GM19455 (cell line): ENCODE data around the gene PLCG1.
"Not testable (repeated sequence)": the region's sequence is repeated elsewhere in the genome, so short reads cannot be mapped to it uniquely, and the experiment has no call there.

Source experiments
- ATAC-seq: cut with Tn5 transposase; IDR thresholded peaks from one replicate; pipeline ENCODE4 v1.9.1; 2021; ENCODE audit not compliant: unreplicated experiment

The PLCG1 gene

DNA sequence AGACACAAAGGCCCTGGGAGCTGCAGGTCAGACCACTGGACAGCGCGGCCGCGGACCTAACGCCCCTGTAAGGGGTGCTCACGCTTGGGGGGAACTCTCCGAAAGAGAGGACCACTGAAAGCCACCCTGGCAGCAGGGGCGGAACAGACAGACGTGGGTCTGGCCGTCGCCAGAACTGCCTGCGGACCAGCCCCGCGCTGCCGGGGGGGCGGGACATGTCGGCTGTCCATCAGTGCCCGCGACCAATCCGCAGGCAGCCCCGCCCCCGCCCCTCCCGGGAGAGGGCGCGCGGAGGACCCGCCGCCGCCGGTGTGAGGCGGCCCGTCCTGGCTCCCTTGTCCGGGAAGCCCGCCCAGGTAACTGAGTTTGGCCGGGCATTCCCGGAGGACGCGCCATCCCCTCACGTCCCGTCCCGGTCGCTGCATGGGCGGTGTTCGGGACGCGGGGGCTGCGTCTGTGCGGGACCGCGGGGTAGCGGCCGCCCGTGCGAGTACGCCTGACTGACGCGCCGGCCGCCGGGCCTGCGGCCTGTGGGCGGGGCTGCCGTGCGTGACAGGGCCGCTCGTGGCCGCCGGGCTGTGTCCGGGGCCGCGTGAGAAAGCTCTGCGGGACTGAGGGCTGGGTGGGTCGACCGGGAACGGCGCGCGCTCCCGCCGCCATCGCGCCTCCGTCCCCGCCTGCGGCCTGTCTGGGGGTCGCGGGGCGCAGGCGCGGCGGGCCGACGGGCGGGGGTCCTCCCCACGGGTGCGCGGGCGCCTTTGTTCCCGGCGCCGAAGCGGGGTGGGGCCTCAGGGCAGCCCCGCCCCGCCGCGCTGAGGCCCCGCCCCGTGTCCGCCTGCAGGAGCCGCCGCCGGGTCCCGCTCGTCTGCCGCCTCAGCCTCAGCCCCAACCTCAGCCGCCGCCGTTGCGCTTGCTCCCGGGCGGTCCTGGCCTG lies at the start of gene PLCG1:
Gene PLCG1, plus strand, starts transcription at position 864 of the 934 bp plus-strand sequence. CDS start 99 bp downstream, outside the sequence.
- peak; percentile 60 for ATAC-seq

DNA sequence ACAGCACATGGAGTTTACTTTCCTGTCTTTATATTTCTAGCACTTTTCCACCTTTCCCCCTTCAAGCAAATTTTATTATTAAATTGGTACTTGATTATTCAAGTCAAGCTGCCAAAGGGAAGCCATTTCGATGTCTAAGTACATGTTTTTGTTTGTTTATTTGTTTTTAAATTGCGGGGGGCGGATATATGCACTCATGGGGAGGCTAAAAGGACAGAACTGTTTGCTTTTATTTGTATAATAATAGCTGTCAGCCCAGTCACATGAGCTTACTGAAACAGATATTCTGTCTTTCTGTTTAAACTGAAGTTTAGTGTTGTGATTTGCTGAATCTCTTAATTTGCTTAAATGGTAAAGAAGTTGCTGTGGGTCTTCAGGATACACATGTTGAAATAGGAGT lies 49.6 kb upstream of the PLCG1 start:
- ATAC-seq = no peak

DNA sequence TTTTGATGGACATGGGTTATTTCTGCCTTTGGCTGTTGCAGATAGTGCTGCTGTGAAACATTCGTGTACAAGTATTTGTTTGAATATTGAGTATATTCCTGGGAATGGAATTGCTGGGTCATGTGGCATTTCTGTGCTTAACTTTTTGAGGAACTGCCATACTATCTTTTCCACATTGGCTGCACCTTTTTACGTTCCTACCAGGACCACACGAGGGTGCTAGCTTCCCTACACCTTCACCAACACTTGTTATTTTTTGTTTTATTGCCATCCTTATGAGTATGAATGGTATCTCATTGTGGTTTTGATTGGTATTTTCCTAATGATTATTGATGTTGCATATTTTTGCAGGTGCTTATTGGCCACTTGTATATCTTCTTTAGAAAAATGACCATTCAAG lies 47.8 kb upstream of the PLCG1 start:
- no peak for ATAC-seq

DNA sequence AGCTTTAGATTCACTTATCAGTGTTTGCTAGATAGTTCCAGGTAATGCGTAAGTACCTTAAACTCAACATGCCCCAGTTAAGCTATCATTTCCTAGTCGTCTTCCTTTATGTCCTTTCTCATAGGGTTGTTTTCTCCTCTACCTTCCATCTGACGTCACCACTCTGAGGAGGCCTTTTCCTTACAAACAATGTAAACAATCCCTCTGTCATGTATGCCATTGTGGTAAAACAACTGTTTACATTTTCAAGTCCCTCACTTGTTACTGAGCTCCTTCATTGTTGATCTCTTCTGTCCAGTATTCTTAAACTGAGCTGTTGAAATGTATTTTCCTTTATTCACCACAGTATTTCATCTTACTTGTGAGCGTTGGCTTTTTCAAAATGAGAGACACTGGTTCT lies 45.4 kb upstream of the PLCG1 start:
- no peak for ATAC-seq

DNA sequence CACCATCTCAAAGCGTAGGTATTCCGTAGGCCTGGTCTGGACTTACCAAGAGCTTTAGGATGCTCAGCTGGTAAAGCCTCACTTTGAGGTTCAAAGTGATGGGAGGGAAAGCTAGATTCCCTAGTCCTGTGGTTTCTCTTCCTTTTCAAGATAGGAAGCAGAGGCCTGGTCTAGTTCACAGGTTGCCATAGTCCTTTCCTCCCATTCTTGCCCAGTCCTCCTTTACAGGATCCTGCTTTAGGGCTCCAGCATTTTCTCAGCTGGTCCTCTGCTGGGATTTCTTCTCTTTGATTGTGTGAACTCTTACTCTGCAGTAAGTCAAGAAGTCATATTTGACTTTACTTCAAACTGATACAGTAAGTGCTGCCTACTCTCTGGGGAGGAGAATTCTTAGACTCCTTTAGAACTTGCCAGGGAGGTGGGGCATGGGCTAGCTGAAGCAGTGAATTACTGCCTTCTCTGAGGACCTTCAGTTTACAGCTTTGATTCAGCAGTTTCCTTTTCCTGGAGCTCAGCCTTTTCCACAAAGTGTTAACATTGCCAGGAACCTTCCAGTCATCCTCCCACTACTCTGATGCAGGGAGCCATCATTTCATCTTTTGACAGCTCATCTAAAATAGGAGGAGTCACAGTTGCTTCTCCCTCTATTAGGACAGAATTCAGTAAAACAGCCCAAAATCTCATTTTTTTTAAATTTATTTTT lies 42.8 kb upstream of the PLCG1 start:
- no peak for ATAC-seq

DNA sequence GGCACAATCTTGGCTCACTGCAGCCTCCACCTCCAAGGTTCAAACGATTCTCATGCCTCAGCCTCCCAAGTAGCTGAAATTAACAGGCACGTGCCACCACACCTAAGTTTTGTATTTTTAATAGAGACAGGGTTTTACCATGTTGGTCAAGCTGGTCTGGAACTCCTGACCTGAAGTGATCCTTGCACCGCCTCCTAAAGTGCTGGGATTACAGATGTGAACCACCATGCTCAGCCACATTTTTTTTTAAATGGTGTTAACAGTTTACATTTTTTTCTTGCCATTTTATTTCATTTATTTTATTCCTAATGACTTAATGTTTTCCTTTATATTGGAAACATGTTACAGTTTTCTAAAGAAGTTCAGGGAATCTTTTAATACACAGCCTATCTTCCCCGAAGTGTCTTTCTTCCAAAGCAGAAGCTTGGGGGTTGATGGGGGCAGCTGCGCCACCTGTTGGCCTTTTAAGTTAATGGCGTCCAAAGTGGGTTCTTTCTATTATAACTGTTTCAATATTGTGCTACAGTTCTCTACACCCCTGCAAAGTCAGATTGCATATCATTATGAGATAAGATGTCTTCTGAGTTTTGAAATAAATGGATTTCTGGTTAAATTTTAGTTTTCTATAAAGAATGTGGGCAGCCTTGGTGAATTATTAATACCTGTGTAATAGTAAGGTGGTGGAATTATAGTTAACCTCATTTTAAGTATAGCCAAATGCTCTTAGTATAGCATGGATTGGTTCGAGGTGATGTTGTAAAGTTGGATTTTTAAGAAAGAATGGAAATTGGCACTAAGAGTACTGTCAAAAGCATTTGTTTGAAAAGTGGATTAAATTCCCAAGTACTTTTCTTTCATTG lies 42.0 kb upstream of the PLCG1 start:
- no peak for ATAC-seq

DNA sequence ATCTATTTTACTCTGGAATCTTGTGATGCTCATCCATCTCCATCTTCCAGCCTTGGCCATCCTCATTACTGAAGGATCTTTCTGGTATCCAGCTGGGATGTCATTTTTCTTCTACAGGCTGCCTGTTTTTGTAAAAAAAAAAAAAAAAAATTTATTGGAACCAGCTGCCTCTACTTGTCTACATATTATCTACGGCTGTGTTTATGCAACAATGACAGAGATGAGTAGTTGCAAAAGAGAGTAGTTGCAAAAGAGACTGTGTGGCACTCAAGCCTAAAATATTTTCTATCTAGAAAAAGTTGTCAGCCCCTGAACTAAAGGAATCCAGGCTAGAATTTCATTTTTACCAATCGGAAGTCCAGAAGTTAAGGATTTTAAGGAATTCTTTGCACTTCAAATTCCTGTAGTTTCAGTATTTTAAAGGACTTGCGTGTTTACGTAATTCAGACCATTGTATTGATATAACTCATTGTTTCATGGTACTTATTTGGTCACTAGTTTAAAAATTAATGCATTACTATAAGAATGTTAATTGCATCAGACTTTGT lies 38.6 kb upstream of the PLCG1 start:
- ATAC-seq = no peak

DNA sequence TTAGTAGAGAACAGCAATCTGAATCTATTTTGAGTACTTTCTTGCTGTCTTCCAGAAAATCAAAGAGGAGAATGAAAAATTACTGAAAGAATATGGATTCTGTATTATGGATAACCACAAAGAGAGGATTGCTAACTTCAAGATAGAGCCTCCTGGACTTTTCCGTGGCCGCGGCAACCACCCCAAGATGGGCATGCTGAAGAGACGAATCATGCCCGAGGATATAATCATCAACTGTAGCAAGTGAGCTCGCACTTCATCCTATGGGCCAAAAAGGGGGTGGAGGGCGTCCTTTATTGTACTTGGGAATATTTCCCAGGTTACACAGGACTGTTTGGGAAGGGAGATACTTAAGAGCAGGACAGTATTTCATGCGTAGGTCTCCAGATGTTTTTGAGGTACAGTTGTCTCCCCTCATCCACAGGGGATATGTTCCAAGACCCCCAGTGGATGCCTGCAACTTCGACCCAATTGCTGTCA lies 37.3 kb upstream of the PLCG1 start:
- ATAC-seq = no peak

DNA sequence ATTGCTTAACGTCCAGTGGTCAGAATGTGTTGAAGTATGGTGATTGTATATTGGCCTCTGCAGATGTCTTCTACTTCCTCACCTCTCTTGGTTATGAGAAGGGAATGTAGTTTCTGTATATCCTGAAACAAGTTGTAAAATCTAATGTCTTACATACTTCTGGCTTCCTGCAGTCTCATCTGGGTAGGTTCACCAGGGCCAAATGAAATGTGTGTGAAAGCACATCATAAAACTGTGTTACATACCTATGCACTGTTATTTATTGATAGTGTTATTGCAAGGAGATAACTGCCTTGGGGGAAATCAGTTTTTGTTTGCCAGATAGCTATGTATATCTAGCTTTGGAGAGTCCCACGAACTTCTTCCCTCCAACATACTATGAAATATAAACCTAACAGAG lies 35.7 kb upstream of the PLCG1 start:
- no peak for ATAC-seq

DNA sequence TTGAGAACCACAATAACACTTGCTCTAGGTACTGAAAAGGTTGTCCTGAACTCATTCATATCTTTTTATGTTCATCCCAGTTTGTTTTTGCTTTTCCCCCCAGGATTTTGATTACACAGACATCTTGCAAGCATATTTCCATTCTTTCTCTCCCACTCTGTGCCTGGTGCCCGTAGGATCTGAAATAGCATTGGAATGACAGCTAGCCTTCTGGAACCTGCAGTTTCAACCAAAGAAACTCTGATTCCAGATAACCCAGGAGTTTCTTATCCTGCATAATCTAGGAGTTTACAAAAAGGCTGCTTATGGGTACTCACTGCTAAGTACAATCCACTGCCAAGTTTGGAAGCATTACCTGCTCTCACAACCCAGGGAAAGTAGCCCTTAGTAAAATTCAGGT lies 28.8 kb upstream of the PLCG1 start:
- no peak for ATAC-seq

DNA sequence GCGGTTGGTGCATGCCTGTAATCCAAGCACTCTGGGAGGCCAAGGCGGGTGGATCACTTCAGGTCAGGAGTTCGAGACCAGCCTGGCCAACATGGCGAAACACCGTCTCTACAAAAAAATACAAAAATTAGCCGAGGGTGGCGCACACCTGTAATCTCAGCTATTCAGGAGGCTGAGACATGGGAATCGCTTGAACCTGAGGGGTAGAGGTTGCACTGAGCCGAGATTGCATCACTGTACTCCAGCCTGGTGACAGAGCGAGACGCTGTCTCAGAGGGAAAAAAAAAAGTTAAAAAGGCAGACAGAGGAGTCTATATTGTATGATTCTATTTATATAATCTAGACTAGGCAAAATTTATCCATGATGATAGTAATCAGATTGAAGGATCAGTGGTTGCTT lies 27.3 kb upstream of the PLCG1 start:
- ATAC-seq = no peak

DNA sequence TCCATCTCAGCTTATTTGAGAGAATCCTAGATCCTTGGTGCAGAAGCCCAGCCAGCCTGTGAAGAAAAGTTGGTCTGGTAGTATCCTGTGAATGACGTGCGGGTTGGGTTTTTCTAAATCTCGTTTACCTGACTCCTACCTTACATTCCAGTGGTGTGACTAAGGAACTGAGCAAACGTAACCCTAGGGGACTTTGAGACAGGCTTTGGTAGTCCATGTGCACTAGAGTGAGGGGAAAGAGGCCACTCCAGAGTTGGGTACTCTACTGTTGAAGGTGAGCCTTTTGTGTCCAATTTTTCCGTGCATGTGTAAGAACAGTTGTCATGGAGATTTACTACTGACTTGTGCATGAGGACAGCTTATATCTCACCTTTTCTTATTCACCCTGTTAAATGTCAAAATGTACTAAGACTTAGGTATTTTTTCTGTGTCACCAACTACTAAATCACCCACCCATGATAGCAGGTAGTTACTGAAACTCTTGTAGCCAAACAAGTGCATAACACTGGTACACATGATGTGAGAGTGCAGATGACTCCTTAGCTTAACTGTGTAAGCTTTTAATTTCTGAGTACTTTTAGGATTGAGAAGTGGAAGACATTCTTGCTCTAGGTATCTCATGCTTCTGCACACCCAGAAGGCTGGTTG lies 26.3 kb upstream of the PLCG1 start:
- no peak for ATAC-seq

DNA sequence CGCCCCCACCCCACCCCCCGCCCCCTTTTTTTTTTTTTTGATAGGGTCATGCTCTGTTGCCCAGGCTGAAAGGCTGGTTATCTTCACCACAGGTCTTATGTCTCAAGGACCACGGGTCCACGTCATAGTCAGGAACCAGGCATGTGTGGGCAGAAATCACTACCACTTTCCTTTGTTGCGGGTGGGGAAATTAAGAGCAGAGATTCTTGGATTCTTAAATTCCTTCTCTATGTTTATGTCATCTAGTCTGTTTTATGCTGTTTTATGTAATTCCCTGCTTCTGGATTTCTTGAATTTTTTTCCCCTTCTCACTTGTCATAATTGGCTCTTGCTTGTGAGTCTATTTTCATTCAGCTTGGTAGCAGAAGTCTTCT lies 25.8 kb upstream of the PLCG1 start:
- no peak for ATAC-seq

DNA sequence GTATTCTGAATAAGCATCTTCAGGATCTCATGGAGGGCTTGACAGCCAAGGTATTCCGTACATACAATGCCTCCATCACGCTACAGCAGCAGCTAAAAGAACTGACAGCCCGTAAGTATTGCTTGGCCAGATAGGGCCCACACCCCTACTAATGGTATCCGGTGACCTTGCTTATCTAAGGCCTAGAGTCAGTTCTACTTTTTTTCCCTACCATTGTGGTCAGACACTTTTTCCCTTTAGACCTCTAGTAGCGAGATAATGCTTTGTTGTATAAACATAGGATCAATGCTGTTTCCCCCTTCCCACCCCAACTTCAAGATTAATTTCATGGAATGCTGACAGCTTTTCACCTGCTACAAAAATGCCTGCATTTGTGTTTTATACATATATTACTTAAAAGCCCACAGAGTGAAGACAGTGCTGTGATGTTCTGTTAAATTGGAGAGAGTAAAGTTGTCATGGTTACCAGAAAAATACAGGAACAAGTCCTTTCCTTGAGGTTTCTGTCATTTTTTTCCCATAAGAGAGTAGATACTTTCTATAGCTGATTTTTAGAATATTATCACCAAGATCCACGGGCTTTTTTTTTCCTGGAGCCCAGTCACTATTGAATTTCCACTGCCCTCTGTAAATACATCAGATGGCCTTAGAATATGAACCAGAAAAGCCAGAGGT lies 20.9 kb upstream of the PLCG1 start:
- ATAC-seq = no peak

DNA sequence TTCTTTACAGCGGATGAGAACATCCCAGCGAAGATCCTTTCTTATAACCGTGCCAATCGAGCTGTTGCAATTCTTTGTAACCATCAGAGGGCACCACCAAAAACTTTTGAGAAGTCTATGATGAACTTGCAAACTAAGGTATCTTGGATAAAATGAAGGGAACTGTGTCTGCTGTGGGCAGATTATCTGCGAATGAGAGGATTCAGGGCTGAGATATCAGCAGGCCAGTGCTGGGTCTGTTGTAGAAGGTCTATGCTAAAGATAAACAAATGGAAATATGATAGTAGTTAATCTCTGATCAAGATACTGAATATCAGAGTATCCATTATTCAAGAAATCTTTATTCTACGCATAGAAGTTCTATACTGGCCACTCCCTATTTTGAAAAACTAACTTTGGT lies 19.2 kb upstream of the PLCG1 start:
- ATAC-seq = not testable (repeated sequence)

DNA sequence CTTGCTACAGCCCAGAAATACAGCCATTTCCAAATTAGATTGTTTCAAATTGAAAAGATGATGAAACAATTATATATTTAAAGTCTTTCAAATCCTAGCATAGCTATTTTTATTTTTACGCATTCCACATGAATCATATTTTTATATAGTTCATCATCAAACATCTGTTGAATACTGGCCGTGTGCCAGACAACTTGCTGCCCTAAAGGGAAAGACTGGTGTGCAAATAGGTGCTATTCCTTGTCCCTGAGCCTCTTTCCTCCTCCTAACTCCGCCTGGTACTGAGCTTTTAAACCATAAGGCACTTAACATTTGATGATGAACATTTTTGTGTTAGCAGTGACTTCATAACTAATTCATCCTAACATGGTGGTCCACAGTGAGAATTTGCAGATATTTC lies 18.7 kb upstream of the PLCG1 start:
- ATAC-seq = no peak

DNA sequence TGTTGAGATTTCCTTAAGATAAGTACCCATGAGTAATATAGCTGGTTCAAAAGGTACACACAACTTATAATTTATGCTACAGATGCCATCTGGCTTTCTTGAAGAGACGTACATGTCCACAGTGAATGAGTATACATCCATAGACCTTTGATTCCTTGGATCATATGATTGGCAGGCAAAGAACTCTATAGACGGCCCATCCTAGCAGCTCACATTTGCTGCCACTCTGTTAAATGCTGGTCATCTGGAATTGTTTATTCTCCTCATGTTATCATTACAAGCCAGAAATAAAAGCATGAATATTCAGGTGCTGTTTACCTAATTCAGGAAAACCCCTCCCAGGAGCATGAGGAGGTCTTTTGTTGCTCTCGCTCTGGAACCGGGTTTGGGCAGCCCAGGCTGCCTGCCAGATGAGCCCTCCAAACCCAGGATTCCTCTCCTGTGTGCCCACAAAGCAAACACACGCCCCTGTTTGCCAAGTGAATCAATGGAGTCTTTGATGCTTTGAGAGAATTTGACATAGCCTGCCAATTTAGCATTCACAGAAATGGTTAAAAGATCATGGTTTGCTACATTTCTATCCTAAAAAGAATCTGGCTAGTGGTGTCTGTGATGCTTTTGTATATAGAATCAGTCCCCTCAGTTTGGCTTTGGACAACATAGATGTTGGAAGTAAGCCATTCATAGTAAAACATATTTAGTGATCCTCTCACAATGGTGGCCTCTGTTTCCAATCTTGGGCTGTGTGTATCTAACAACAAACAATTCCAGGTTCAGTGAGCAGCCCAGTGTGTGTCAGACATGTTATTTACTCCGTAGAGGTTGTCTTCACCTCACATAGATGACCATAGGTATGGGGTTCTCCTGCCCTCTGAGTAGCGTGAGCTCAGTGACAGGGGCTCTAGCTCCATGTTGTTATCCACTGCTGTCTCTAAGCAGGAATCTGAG lies 17.5 kb upstream of the PLCG1 start:
- no peak for ATAC-seq

DNA sequence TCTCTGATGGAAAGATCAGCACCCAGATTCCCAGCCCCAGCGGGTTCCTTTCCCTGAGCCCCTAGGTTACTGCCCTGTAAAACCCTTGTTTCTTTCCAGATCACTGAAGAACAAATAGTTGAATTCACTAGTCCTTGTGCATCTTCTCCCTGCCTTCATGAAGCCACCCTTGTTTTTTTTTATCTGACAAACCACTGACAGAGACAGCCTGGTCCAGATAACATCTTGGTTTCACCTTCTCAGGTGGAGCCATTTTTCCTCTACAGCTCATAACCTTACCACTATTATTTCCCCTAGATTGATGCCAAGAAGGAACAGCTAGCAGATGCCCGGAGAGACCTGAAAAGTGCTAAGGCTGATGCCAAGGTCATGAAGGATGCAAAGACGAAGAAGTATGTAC lies 15.9 kb upstream of the PLCG1 start:
- ATAC-seq = no peak

DNA sequence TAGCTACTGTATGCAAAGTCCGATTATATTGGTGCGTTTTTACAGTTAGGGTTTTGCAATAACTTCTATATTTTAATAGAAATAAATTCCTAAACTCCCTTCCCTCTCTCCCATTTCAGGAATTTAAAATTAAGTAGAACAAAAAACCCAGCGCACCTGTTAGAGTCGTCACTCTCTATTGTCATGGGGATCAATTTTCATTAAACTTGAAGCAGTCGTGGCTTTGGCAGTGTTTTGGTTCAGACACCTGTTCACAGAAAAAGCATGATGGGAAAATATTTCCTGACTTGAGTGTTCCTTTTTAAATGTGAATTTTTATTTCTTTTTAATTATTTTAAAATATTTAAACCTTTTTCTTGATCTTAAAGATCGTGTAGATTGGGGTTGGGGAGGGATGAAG lies 13.7 kb upstream of the PLCG1 start:
- no peak for ATAC-seq
